Central memory CD8-positive, alpha-beta T cell (primary cell): ENCODE data around the gene STIM1.
A peak's percentile ranks its signal among the peaks of the same experiment; 100 is the strongest.
"Not testable (repeated sequence)": the region's sequence is repeated elsewhere in the genome, so short reads cannot be mapped to it uniquely, and the experiment has no call there.

ENCODE experiments used
- ATAC-seq: fragments of 150-1000 bp; cut with Tn5 transposase; replicated peaks from 2 replicates; pipeline ENCODE4 v1.10.0; 2022; ENCODE audit warnings: mild to moderate bottlenecking, moderate FRiP score, moderate number of reproducible peaks; ENCODE audit not compliant: poor library complexity, severe bottlenecking; ENCODE audit errors: extremely low read depth
- DNase-seq, 2 donors: peaks; one replicate each; pipeline ENCODE4 v3.0.0; 2021; ENCODE audit warnings: low spot score in 2 of 2
- H3K27ac Mint-ChIP-seq: one replicate; pipeline ENCODE4 v1.8.0; 2022; ENCODE audit warnings: low read depth, mild to moderate bottlenecking, moderate library complexity, mixed read lengths
- H3K27me3 Mint-ChIP-seq: one replicate; pipeline ENCODE4 v1.8.0; 2022; ENCODE audit warnings: mixed read lengths
- H3K36me3 Mint-ChIP-seq: one replicate; pipeline ENCODE4 v1.8.0; 2022; ENCODE audit warnings: mild to moderate bottlenecking, moderate library complexity, mixed read lengths; ENCODE audit not compliant: insufficient read depth
- H3K4me1 Mint-ChIP-seq: one replicate; pipeline ENCODE4 v1.8.0; 2022; ENCODE audit warnings: mixed read lengths
- H3K4me3 Mint-ChIP-seq: one replicate; pipeline ENCODE4 v1.8.0; 2022; ENCODE audit warnings: mild to moderate bottlenecking, moderate library complexity, mixed read lengths
- H3K9me3 Mint-ChIP-seq: one replicate; pipeline ENCODE4 v1.8.0; 2022; ENCODE audit warnings: mixed read lengths

STIM1 gene

DNA sequence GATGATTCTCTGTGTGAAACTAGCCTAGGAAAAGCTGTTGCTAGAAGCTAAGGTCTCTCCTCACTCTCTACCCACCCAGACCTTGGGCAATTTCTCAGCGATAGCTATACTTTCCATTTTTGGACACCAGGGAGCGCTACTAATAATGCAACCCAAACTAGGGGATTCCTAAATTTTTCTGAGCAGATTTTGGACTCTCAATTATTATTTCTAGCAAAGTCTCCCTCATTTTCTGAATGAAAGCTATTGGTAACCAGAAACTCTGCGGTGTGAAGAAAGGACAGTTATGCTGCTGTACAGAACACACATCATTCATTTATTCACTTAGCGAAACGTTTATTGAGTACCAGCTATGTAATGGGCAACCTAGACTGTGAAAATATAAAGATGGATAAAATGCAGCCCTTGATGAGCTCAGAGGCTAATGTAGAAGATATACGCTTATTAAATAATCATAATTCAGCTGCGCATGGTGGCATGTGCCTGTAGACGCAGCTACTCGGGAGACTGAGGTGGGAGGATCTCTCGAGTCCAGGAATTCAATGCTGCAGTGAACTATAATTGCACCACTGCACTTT, 6.1 kb upstream of the STIM1 start:
- Mint-ChIP-seq H3K27ac (no peak overlapping the region), H3K9me3 (no peaks in the 10 kb centered on the region), H3K27me3 (no peaks in the 10 kb centered on the region), H3K4me1 (peaks cover 27% of the 10 kb centered on the region), H3K4me3 (no peak overlapping the region), H3K36me3 (peaks cover 2% of the 10 kb centered on the region)
- DNase-seq (peak in 1 of 2 donors; percentile 50), ATAC-seq (peak; percentile 70)

DNA sequence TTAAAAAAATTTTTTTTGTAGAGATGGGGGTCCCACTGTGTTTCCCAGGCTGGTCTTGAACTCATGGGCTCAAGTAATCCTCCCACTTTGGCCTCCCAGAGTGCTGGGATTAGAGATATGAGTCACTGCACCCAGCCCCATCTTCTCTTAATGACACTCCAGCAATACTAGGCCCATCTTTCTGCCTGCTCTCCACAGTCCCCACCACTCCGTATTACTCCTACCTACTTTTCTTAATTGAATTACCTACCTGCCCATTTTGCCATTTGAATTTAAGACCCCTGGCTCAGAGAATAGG, 2.0 kb upstream of the STIM1 start:
- Mint-ChIP-seq H3K4me1 (peaks cover 59% of the 10 kb centered on the region), H3K4me3 (peak overlapping the region; percentile 98), H3K27me3 (no peaks in the 10 kb centered on the region), H3K27ac (peak overlapping the region; percentile 86), H3K36me3 (peaks cover 9% of the 10 kb centered on the region), H3K9me3 (no peaks in the 10 kb centered on the region)
- DNase-seq (no peak), ATAC-seq (no peak)

DNA sequence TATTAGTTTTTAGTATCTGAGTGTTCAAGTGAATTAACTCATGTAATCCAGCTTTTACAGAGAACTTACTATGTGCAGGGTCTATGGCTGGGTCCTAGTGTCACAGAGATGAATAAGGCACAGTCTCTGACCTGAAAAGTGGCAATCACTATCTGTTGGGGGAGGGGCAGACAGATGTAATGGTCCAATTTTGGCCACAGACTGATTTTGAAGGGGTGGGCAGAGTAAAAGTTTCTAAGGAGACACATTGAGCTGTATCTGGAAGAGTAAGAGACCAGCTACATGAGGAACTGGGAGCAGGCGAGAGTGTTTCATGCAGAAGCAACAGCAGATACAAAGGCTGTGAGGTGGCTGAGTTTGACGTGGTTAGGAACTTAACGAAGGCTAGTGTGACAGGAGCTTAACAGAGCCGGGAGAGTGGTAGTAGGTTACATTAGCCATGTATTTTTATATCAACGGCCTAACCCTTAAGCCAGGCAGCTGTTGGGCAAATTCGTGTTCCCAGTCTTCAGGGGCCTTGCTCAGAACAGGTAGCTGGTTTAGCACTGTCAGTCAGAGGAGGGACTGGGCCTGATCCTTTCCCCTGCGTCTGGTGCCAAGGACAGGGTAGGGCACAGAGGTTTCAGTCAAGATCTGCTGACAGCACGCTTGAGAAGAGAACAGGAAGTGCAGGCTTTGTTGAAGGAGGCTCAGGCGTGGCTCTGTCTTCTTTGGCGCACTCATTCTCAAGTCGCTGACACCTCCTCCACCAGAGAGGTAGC, 1.4 kb upstream of the STIM1 start:
- Mint-ChIP-seq H3K4me1 (peaks cover 62% of the 10 kb centered on the region), H3K9me3 (no peaks in the 10 kb centered on the region), H3K27me3 (no peaks in the 10 kb centered on the region), H3K27ac (peak overlapping the region; percentile 86), H3K4me3 (peak overlapping the region; percentile 98), H3K36me3 (peaks cover 9% of the 10 kb centered on the region)
- DNase-seq: peak; percentile 47 to 68
- ATAC-seq: peak; percentile 71

DNA sequence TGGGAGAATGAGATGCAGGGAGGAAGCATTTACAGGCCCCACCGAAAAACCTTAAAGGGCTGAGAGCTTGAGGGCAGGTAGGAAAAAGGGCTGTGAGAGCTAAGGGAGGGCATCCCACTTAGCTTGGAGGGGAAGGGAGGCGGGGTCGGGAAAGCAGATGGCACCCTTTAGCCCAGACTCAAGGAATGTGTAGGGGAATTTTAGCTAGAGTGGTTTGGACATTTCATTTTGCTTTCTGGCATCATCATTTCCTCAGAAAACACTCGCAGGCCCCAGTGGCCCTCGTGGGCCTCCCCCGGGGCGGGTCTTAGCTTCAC, 846 bp upstream of the STIM1 start:
- ATAC-seq: no peak
- Mint-ChIP-seq H3K9me3 (no peaks in the 10 kb centered on the region), H3K27ac (peak overlapping the region; percentile 86), H3K4me1 (peaks cover 62% of the 10 kb centered on the region), H3K36me3 (peaks cover 9% of the 10 kb centered on the region), H3K4me3 (peak overlapping the region; percentile 98), H3K27me3 (no peaks in the 10 kb centered on the region)
- no peak for DNase-seq

DNA sequence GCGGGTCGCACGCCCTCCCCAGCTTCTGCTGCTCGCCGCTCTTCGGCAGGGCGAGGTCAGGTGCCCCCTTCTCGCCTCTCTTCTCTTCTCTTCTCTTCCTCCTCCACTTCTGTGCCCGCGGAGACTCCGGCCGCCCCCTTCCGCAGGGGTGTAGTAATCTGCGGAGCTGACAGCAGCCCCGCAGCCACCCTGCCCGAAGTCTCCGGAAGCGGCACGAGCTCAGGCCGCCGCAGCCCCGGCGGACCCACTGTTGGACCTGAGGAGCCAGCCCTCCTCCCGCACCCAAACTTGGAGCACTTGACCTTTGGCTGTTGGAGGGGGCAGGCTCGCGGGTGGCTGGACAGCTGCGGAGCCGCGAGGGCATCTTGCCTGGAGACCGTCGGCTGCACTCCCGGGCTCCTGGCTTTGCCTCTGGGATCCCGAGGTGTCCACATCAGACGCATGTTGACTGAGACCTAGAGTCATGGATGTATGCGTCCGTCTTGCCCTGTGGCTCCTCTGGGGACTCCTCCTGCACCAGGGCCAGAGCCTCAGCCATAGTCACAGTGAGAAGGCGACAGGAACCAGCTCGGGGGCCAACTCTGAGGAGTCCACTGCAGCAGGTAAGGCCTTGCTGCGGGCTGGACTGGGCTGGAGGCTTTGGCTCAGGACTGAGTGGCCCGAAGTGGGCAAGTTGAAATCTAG, 486 bp downstream of the STIM1 start:
- DNase-seq (peak in 1 of 2 donors; percentile 14), ATAC-seq (no peak)
- H3K36me3 Mint-ChIP-seq: peaks cover 11% of the 10 kb centered on the region
- no peaks in the 10 kb centered on the region for H3K27me3 Mint-ChIP-seq
- H3K9me3 Mint-ChIP-seq: no peaks in the 10 kb centered on the region
- H3K4me1 Mint-ChIP-seq: peaks cover 76% of the 10 kb centered on the region
- peak overlapping the region; percentile 98 for H3K4me3 Mint-ChIP-seq
- peak overlapping the region; percentile 88 for H3K27ac Mint-ChIP-seq

DNA sequence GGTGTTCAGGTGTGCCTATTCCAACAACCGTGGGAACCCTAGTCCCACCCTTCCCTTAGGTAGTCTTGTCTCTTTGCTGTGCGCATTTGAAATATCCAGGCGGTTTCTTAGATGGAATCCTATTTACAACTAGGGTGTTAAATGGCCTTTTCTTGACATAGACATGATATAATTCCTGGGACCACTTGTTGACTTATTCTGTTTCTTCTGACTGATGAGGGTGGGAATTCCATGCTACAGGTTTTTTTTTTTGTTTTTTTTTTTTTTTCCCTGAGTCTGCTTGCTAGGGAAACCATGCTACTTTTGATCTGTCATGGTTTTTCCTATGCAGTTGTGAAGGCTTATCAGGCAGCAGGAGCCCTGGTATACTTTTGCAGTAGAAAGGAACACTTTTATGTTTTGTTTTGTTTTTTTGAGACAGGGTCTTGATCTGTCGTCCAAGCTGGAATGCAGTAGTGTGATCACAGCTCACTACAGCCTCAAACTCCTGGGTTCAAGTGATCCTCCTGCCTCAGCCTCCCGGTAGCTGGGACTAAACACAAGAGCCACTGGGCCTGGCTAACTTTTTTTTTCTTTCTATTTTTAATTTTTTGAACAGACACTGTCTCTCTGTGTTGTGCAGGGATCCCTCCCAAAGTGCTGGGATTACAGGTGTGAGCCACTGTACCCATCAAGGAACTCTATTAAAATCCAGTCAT, 1.5 kb downstream of the STIM1 start:
- Mint-ChIP-seq H3K4me1 (peaks cover 86% of the 10 kb centered on the region), H3K27me3 (no peaks in the 10 kb centered on the region), H3K27ac (peak overlapping the region; percentile 88), H3K36me3 (peaks cover 12% of the 10 kb centered on the region), H3K4me3 (peak overlapping the region; percentile 98), H3K9me3 (no peaks in the 10 kb centered on the region)
- ATAC-seq: no peak
- DNase-seq: no peak

DNA sequence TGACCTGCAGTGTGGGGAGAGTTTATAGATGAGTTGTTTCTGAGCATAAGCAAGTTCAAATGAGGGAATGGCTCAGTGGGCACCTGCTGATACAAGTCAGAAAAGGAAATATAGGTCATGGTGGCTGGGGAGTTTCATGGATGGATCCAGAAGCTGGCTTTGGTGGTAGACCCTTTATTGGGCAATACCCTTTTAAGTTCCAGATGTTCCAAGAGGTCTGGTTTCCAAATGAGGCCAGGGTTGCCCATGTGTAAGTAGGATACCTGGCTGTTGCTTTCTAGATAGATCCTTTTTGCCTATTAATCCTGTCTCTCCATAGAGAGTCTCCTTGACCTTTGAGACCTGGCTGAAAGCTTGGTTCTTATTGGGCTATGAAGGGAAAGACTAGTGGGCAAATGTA, 2.2 kb downstream of the STIM1 start:
- H3K36me3 Mint-ChIP-seq: peaks cover 12% of the 10 kb centered on the region
- no peaks in the 10 kb centered on the region for H3K27me3 Mint-ChIP-seq
- ATAC-seq: no peak
- peak overlapping the region; percentile 98 for H3K4me3 Mint-ChIP-seq
- H3K4me1 Mint-ChIP-seq: peaks cover 86% of the 10 kb centered on the region
- no peaks in the 10 kb centered on the region for H3K9me3 Mint-ChIP-seq
- DNase-seq: no peak
- H3K27ac Mint-ChIP-seq: peak overlapping the region; percentile 88

DNA sequence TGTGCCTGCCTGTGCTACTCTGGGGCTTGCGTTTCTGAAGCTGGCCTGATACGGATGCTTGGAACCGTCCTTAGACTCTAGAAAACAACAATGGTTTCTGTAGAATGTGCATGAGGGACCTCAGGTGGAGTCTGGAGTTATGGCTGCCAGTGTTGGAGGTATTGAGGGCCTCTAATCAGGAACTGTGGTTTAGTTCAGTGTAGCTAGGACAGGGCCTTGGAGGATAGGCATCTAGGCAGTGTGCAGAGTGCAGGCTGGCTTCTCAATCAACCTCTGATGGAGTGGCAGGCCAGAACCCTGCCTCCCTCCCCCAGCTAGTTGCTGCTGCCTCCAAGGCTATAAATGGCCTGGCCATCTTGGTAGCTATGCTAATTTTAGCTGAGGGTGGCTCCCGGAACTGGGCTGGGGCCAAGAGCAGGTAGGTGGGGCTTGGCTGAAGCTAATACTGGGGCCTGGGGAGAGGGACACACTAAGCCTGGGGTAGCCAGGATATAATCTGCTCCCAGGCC, 4.0 kb downstream of the STIM1 start:
- Mint-ChIP-seq H3K36me3 (peaks cover 10% of the 10 kb centered on the region), H3K27me3 (no peaks in the 10 kb centered on the region), H3K4me1 (peaks cover 75% of the 10 kb centered on the region), H3K4me3 (peak overlapping the region; percentile 98), H3K9me3 (no peaks in the 10 kb centered on the region), H3K27ac (peak overlapping the region; percentile 51)
- DNase-seq (no peak), ATAC-seq (no peak)

DNA sequence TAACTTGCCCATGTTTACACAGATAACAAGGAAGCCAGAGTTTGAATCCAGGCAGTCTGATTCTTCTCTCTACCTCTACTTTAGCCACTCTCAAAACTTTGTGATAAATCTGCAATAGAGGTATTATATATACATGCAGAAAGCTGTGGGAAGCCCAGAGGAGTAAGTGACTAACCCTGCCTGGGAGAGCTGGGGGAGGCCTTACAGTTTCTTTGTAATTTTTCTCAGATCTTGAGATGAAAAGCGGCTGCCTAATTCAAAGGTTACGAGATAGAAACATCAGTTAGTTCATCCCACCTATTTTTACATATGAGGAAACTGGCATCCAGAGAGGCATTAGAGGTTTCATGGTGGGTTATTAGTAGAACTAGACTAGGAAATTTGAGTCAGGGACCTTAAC, 4.9 kb downstream of the STIM1 start:
- DNase-seq: no peak
- Mint-ChIP-seq H3K27ac (peak overlapping the region; percentile 71), H3K36me3 (peaks cover 4% of the 10 kb centered on the region), H3K4me3 (peak overlapping the region; percentile 98), H3K4me1 (peaks cover 81% of the 10 kb centered on the region), H3K27me3 (no peaks in the 10 kb centered on the region), H3K9me3 (no peaks in the 10 kb centered on the region)
- ATAC-seq: no peak

DNA sequence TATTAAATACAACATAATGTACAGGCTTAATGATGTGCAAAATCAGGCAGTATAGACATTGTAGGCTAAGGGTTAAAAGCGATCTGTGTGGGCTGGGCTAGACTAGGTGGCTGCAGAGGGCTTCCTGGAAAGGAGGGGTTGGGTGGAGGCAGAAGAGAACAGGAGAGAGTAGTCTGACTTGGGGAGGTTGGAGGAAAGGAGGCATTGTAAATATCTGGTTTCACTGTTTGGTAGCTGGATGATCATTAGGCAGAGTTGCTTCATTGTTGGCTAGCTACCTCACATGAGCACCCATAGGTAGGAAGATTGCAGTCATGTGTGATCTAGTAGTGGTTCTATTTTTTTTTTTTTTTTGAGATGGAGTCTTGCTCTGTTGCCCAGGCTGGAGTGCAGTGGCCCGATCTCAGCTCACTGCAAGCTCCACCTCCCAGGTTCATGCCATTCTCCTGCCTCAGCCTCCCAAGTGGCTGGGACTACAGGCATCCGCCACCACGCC, 5.5 kb downstream of the STIM1 start:
- Mint-ChIP-seq H3K4me1 (peaks cover 84% of the 10 kb centered on the region), H3K27ac (peak overlapping the region; percentile 71), H3K4me3 (peak overlapping the region; percentile 98)
- not testable (repeated sequence) for DNase-seq, H3K36me3 Mint-ChIP-seq, H3K27me3 Mint-ChIP-seq, H3K9me3 Mint-ChIP-seq
- ATAC-seq: peak; percentile 77

DNA sequence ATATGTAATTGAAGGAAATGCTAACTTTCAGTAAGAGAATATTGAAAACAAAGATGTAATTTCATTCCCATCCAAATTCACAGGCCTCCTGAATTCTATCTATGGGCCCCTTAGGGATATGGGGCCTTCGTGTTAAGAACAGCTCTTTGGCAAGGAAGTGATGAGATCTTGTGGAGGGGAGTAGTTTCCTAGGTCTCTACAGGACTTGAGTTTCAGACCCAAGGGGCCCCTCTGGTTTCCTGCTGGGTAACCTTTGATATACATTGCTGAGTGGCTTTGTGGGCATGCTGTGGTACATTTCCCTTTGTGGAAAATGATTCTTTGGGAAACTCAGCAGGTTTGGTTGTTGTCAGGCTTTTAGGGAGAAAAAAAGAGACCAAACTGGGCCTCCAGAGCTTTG, 6.2 kb downstream of the STIM1 start:
- Mint-ChIP-seq H3K9me3 (no peaks in the 10 kb centered on the region), H3K27ac (peak overlapping the region; percentile 71), H3K36me3 (peaks cover 4% of the 10 kb centered on the region), H3K27me3 (no peaks in the 10 kb centered on the region), H3K4me1 (peaks cover 84% of the 10 kb centered on the region), H3K4me3 (peak overlapping the region; percentile 98)
- DNase-seq (no peak), ATAC-seq (no peak)

DNA sequence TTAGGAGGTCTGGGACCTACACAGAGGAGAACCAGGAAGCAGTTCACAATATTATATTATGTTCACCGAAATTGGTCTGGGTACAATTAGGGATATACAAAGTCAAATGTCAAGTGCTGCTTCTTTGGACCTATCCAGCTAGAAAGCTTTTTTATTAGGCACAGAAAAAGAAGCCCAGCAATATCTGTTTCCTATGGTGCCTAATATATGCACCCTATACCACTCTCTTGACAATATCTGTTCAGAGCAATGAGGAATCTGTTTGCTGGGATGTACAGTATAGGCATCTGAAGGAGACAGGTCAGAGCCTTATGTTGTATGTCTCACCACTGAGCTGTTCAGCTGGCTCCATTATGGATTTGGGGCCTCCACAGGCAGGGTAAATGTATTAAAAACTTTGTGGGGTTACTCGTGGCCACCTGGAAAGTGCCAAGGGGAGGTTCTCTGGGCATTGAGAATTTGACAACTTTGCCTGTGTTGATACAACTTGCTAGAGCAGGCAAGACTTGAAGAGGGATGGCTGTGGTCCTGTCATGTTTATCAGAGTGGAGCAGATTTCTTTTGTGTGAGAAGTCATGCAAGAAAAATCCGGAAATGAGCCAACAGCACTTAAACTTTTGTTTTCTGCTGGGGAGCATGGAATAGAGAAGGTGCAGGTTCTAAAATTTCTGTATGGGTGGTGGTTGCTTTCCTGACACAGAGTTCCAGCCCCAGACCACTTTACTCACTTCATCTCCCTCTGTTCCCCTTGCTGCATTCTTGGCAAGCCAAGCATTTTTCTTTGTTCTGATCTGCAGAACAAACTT, 10.1 kb downstream of the STIM1 start:
- Mint-ChIP-seq H3K4me1 (peaks cover 76% of the 10 kb centered on the region), H3K27ac (peak overlapping the region; percentile 65), H3K9me3 (no peaks in the 10 kb centered on the region), H3K4me3 (peak overlapping the region; percentile 66), H3K36me3 (peaks cover 4% of the 10 kb centered on the region), H3K27me3 (no peaks in the 10 kb centered on the region)
- DNase-seq (no peak), ATAC-seq (peak; percentile 25)
